Measurements from ENCODE around the gene COL11A2. TPM values are rescaled to one million over a fixed set of nuclear protein-coding genes. Genes with fewer than 3 reads are reported as not detected.

COL11A2 gene
- total RNA-seq, 1 donor from 2014 or later, result 0.94 TPM

GRCh38 chr6:33116841-33117711, 75.2 kb downstream of the COL11A2 start:
- no peak for DNase-seq

GRCh38 chr6:33116417-33116816, 75.8 kb downstream of the COL11A2 start:
- no peak for DNase-seq

DNA sequence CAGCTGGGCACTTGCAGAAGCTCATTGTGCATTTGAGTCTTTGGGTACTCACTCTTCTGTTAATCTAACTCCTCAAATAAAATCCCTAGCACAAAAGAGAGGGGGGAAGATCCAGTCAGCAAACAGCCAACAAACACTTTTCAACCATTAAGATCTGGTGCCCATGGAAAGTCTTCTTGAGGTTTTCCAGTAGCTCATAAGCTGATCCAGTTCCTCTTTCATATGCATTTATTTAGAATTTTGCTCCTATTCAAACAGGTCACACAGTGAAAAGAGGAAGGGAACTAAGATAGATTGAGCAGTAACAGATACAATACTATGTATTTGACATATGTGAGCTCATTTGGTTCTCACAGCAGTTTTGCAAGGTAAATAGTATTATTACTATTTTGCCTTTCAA, 77.9 kb downstream of the COL11A2 start:
- DNase-seq, result no peak

DNA sequence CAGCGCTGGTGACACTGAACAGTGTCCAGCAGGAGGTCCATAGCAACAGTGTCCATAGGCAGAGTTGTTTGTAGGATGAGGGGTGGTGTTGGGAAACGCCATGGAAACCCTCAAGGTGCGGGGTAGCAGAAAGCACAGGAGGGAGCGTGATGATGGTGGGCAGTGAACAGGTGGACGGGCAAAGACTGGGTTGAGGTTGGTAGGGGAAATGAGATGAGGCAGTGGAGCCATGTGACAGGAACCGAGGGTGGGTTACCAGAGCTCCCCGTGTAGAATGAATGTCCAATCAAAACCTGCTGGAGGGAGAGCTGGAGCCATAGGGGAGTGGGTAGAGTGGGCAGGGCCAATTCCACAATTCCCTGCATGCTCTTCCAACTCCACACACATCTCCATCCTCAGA, 78.5 kb downstream of the COL11A2 start:
- DNase-seq, result no peak

Small RNA genes within 50 kb of the gene (small RNA-seq; reads per million reads assigned to genes)
- gene MIR219A1 (1.7 reads per million, percentile 82 among the genes with 10 or more reads in this experiment), gene RNY4P10 (0.29 reads per million, percentile 10 among the genes with 10 or more reads in this experiment)

Other genes with a start within 250 kb of the COL11A2 start
- gene HLA-DMA, start 239.4 kb downstream of the COL11A2 start, total RNA-seq, result 0.94 TPM
- 66.6 TPM for gene BRD2, start 223.9 kb downstream of the COL11A2 start, total RNA-seq
- 0.16 TPM for gene HLA-DOA, start 182.9 kb downstream of the COL11A2 start, total RNA-seq
- 1.4 TPM for gene HLA-DPA1, start 118.8 kb downstream of the COL11A2 start, total RNA-seq
- 1.4 TPM for gene HLA-DPB1, start 116.5 kb downstream of the COL11A2 start, total RNA-seq
- gene RXRB, start 8.2 kb upstream of the COL11A2 start, total RNA-seq, result 22.6 TPM
- gene SLC39A7, start 8.4 kb upstream of the COL11A2 start, total RNA-seq, result 34.8 TPM
- gene HSD17B8, start 12.2 kb upstream of the COL11A2 start, total RNA-seq, result 4.5 TPM
- gene RING1, start 16.0 kb upstream of the COL11A2 start, total RNA-seq, result 20.6 TPM
- gene VPS52, start 79.4 kb upstream of the COL11A2 start, total RNA-seq, result 35.1 TPM
- 3,778 TPM for gene RPS18, start 79.6 kb upstream of the COL11A2 start, total RNA-seq
- gene B3GALT4, start 84.7 kb upstream of the COL11A2 start, total RNA-seq, result 12.5 TPM
- 42.6 TPM for gene WDR46, start 96.8 kb upstream of the COL11A2 start, total RNA-seq
- 27.0 TPM for gene PFDN6, start 97.1 kb upstream of the COL11A2 start, total RNA-seq
- 13.7 TPM for gene RGL2, start 106.5 kb upstream of the COL11A2 start, total RNA-seq
- gene TAPBP, start 121.6 kb upstream of the COL11A2 start, total RNA-seq, result 10.5 TPM
- gene ZBTB22, start 125.3 kb upstream of the COL11A2 start, total RNA-seq, result 28.4 TPM
- gene DAXX, start 130.5 kb upstream of the COL11A2 start, total RNA-seq, result 30.1 TPM
- 3.6 TPM for gene KIFC1, start 199.4 kb upstream of the COL11A2 start, total RNA-seq
- 17.9 TPM for gene PHF1, start 218.5 kb upstream of the COL11A2 start, total RNA-seq
- gene CUTA, start 225.6 kb upstream of the COL11A2 start, total RNA-seq, result 59.1 TPM
- gene SYNGAP1, start 227.6 kb upstream of the COL11A2 start, total RNA-seq, result 21.5 TPM